A549 (cell line): ENCODE results near the gene WDR18. TPM values are rescaled to one million over a fixed set of nuclear protein-coding genes. Genes with fewer than 3 reads are reported as not detected.

Experiments
- ATAC-seq, 2 experiments: fragments of 200-7000 bp in 1 of 2; fragments of >200 bp in 1 of 2; cut with Nextera tagmentation in 1 of 2; cut with Tn5 transposase in 1 of 2; 3 replicates each; pipeline versions ENCODE4 v1.8.0 to v1.9.1; 2018 to 2020; ENCODE audit warnings: mild to moderate bottlenecking in 1 of 2, moderate library complexity in 1 of 2
- CTCF ChIA-PET: fragments of 300-600 bp; sonication (Branson Sonifier 250); formaldehyde crosslinking; extraction: SDS; loops from one replicate; lab custom pipeline; 2021; ENCODE audit warnings: antibody characterized with exemption, inconsistent platforms; lab: Yijun Ruan, JAX
- POLR2A ChIA-PET: fragments of 350-600 bp; formaldehyde crosslinking; extraction: SDS; loops from one replicate; lab custom pipeline; 2021; ENCODE audit warnings: antibody characterized with exemption, inconsistent platforms; lab: Yijun Ruan, JAX
- DNase-seq, 2 experiments: peaks; one replicate each; pipeline versions ENCODE4 v3.0.0 to v3.0.0-alpha.2; 2011 to 2016; ENCODE audit warnings: low read depth in 1 of 2, low spot score in 1 of 2
- FAIRE-seq: peaks from 2 replicates; lab custom pipeline; 2011; peaks lifted over from hg19 to GRCh38; lab: Jason Lieb, UNC
- H3K27ac ChIP-seq, 2 experiments: fragments of >200 bp; sonication (Bioruptor Twin); formaldehyde crosslinking; 3 replicates each; pipeline ENCODE4 v1.5.1; 2016 to 2017
- H3K4me1 ChIP-seq: fragments of >200 bp; sonication (Bioruptor Twin); formaldehyde crosslinking; 3 replicates; pipeline ENCODE4 v1.6.1; 2016
- H3K4me2 ChIP-seq: fragments of >200 bp; sonication (Bioruptor Twin); formaldehyde crosslinking; 3 replicates; pipeline ENCODE4 v1.6.1; 2016
- H3K4me3 ChIP-seq: fragments of >200 bp; sonication (Bioruptor Twin); formaldehyde crosslinking; 3 replicates; pipeline ENCODE4 v1.5.1; 2016
- H3K9me3 ChIP-seq: fragments of >200 bp; sonication (Bioruptor Twin); formaldehyde crosslinking; 3 replicates; pipeline ENCODE4 v1.6.1; 2016
- ATOH8 ChIP-seq: fragments of 250-450 bp; sonication (Bioruptor Pico); IDR thresholded peaks from 2 replicates; pipeline ENCODE4 v1.5.0; 2020; ENCODE audit warnings: low read depth, mild to moderate bottlenecking, moderate library complexity
- CBX8 ChIP-seq: fragments of 200-600 bp; sonication (generic); IDR thresholded peaks from 2 replicates; pipeline ENCODE4 v1.6.1; 2016
- EHMT2 ChIP-seq: fragments of 200-600 bp; sonication (generic); IDR thresholded peaks from 2 replicates; pipeline ENCODE4 v1.6.1; 2016; ENCODE audit warnings: antibody characterized with exemption, low read depth, mild to moderate bottlenecking, moderate library complexity
- FOSB ChIP-seq: fragments of 250-450 bp; sonication (Bioruptor Pico); IDR thresholded peaks from 2 replicates; pipeline ENCODE4 v1.5.0; 2020; ENCODE audit warnings: mild to moderate bottlenecking, moderate library complexity
- HDAC2 ChIP-seq: fragments of 200-600 bp; sonication (generic); IDR thresholded peaks from 2 replicates; pipeline ENCODE4 v1.6.1; 2016
- HES2 ChIP-seq: fragments of >200 bp; sonication (Bioruptor Twin); formaldehyde crosslinking; IDR thresholded peaks from 2 replicates; pipeline ENCODE4 v1.6.1; 2016
- KDM1A ChIP-seq: fragments of 200-600 bp; sonication (generic); IDR thresholded peaks from 2 replicates; pipeline ENCODE4 v1.6.1; 2016; ENCODE audit warnings: low read depth, mild to moderate bottlenecking
- KDM5A ChIP-seq: fragments of 200-600 bp; sonication (generic); IDR thresholded peaks from 2 replicates; pipeline ENCODE4 v1.6.1; 2016; ENCODE audit warnings: antibody characterized with exemption, mild to moderate bottlenecking
- MAX ChIP-seq: IDR thresholded peaks from 2 replicates; pipeline ENCODE4 v1.6.1; 2012
- MAZ ChIP-seq: fragments of 150-350 bp; IDR thresholded peaks from 2 replicates; pipeline ENCODE4 v1.6.1; 2014; ENCODE audit warnings: antibody characterized with exemption, low read depth, low read length, borderline replicate concordance
- NFE2L2 ChIP-seq: fragments of 150-350 bp; conservative IDR thresholded peaks from 2 replicates; pipeline ENCODE4 v1.6.1; 2014; ENCODE audit warnings: low read length
- NPAS2 ChIP-seq: fragments of 250-450 bp; sonication (Bioruptor Pico); IDR thresholded peaks from 2 replicates; pipeline ENCODE4 v1.8.0; 2022; ENCODE audit warnings: mild to moderate bottlenecking, moderate library complexity, borderline replicate concordance
- PBX3 ChIP-seq: IDR thresholded peaks from 2 replicates; pipeline ENCODE4 v1.6.1; 2012
- RNF2 ChIP-seq: fragments of 200-600 bp; sonication (generic); IDR thresholded peaks from 2 replicates; pipeline ENCODE4 v1.6.1; 2016; ENCODE audit warnings: low read depth, mild to moderate bottlenecking, antibody characterized with exemption, moderate library complexity, borderline replicate concordance
- SMC3 ChIP-seq: fragments of >200 bp; sonication (Bioruptor Twin); formaldehyde crosslinking; IDR thresholded peaks from 3 replicates; pipeline ENCODE4 v1.6.1; 2018; ENCODE audit warnings: inconsistent platforms
- TFCP2L1 ChIP-seq: fragments of 250-450 bp; sonication (Bioruptor Pico); IDR thresholded peaks from 2 replicates; pipeline ENCODE4 v1.5.0; 2021; ENCODE audit warnings: mild to moderate bottlenecking
- USF2 ChIP-seq: fragments of 450-650 bp; IDR thresholded peaks from 2 replicates; pipeline ENCODE4 v1.6.1; 2014; ENCODE audit warnings: antibody characterized with exemption
- ZC3H11A ChIP-seq: fragments of 450-650 bp; IDR thresholded peaks from 2 replicates; pipeline ENCODE4 v1.6.1; 2014; ENCODE audit warnings: antibody characterized with exemption, mild to moderate bottlenecking
- ZNF302 ChIP-seq: fragments of 250-450 bp; sonication (Bioruptor Pico); IDR thresholded peaks from 2 replicates; pipeline ENCODE4 v1.9.0; 2021; ENCODE audit warnings: inconsistent platforms, mild to moderate bottlenecking, moderate library complexity
- WGBS: methylation state at CpG from one replicate; pipeline ENCODE4 v1.1.6; 2017; ENCODE audit errors: missing lambda C conversion rate; 5-methylcytosine and 5-hydroxymethylcytosine counted together
- polyA plus RNA-seq, 4 experiments: library from polyadenylated mRNA; depleted of rRNA in 3 of 4; stranded (reverse); fragments of >200 nt; fragmentation: RNase III in 1 of 4; extraction: RNeasy Plus Mini Kit Qiagen cat#74134 plus additional on column Dnase treatment in 1 of 4; gene quantifications; 2 replicates in 3 of 4; 3 replicates in 1 of 4; pipeline ENCODE4 v1.2.3, GENCODE V29; 2011 to 2017

The WDR18 gene
- polyA plus RNA-seq, 2 of the 4 experiments (the other 2 are of a cell fraction), result 23.8 to 48.9 TPM

- Histone ChIP-seq H3K4me1 (peaks cover 23% of the 10 kb centered on the region), H3K27ac (peak overlapping the region; percentile 74 to 93), H3K9me3 (no peaks in the 10 kb centered on the region), H3K4me3 (peak overlapping the region; percentile 32), H3K4me2 (peak overlapping the region; percentile 81)
- POLR2A ChIA-PET, result no interaction called here
- no peak for ATAC-seq
- CTCF ChIA-PET, result interaction anchor here (0.9 kb wide), 1 partner anchor 30 kb away, joined by 3 read pairs; no protein-coding TSS in a partner anchor
- WGBS, result 84% methylated on average over 39 of the region's 45 CpGs
- TF ChIP-seq MAX, result no peak
- no peak for FAIRE-seq
- DNase-seq, result no peak
Measured at GRCh38 chr19:941292-942132, 42.6 kb upstream of the WDR18 start.

- no peaks in the 10 kb centered on the region for H3K9me3 ChIP-seq
- no peak for DNase-seq
- 92% methylated on average over 10 of the region's 32 CpGs for WGBS
- no peak for FAIRE-seq
- H3K4me1 ChIP-seq, result peaks cover 23% of the 10 kb centered on the region
- CTCF ChIA-PET, result interaction anchor here (0.9 kb wide), 1 partner anchor 29 kb away, joined by 3 read pairs; no protein-coding TSS in a partner anchor
- TF ChIP-seq ZNF302 (CRISPR knock-in tag), result no peak
- no peak for TF ChIP-seq ZC3H11A
- no peak for TF ChIP-seq FOSB (CRISPR knock-in tag)
- TF ChIP-seq EHMT2, result no peak
- TF ChIP-seq ATOH8 (CRISPR knock-in tag), result no peak
- no peak for TF ChIP-seq MAZ
- TF ChIP-seq NFE2L2, result no peak
- no peak for TF ChIP-seq NPAS2 (CRISPR knock-in tag)
- no peak for TF ChIP-seq KDM5A
- no peak for TF ChIP-seq KDM1A
- no peak for TF ChIP-seq TFCP2L1 (CRISPR knock-in tag)
- no peak for TF ChIP-seq PBX3
- TF ChIP-seq RNF2, result no peak
- no peak for TF ChIP-seq HDAC2
- no peak for TF ChIP-seq SMC3
- TF ChIP-seq HES2, result no peak
- TF ChIP-seq USF2, result no peak
- no peak for TF ChIP-seq CBX8
- H3K4me2 ChIP-seq, result no peak overlapping the region
- POLR2A ChIA-PET, result no interaction called here
- no peak for ATAC-seq
- H3K27ac ChIP-seq, result no peak overlapping the region
- H3K4me3 ChIP-seq, result no peak overlapping the region
Measured at GRCh38 chr19:942133-942645, 42.0 kb upstream of the WDR18 start.
